Dendritic cell treated with granulocyte-macrophage colony-stimulating factor and Interleukin-4, amounts not matched to agents 40 ng/mL and 50 ng/mL, for 4 days (primary cell): ENCODE results near the gene HNRNPDL.
"Not testable (repeated sequence)": the region's sequence is repeated elsewhere in the genome, so short reads cannot be mapped to it uniquely, and the experiment has no call there.

Experiments
- H3K27ac Mint-ChIP-seq: one replicate; pipeline ENCODE4 v1.8.0; 2022; ENCODE audit warnings: mild to moderate bottlenecking, mixed read lengths
- H3K27me3 Mint-ChIP-seq: one replicate; pipeline ENCODE4 v1.8.0; 2022; ENCODE audit warnings: mild to moderate bottlenecking, mixed read lengths
- H3K36me3 Mint-ChIP-seq: one replicate; pipeline ENCODE4 v1.8.0; 2022; ENCODE audit warnings: low read depth, mixed read lengths
- H3K4me1 Mint-ChIP-seq: one replicate; pipeline ENCODE4 v1.8.0; 2022; ENCODE audit warnings: low read depth, mixed read lengths
- H3K4me3 Mint-ChIP-seq: one replicate; pipeline ENCODE4 v1.8.0; 2022; ENCODE audit warnings: mild to moderate bottlenecking, moderate library complexity, mixed read lengths
- H3K9me3 Mint-ChIP-seq: one replicate; pipeline ENCODE4 v1.8.0; 2022; ENCODE audit warnings: mixed read lengths
- intact Hi-C: fragments of 100-400 bp; cut with micrococcal nuclease; formaldehyde crosslinking; loops from one replicate; pipeline ENCODE4 v1.15.0; 2022

The HNRNPDL gene

GRCh38 chr4:82428526-82428968 lies 1.7 kb downstream of the HNRNPDL start:
- H3K4me3 Mint-ChIP-seq, result peak overlapping the region; percentile 87
- H3K9me3 Mint-ChIP-seq, result no peaks in the 10 kb centered on the region
- peak overlapping the region; percentile 93 for H3K27ac Mint-ChIP-seq
- intact Hi-C loops, result loop anchor here (2.0 kb wide), 1 partner anchor 144 kb away; no protein-coding TSS in a partner anchor
- no peaks in the 10 kb centered on the region for H3K27me3 Mint-ChIP-seq
- peaks cover 84% of the 10 kb centered on the region for H3K36me3 Mint-ChIP-seq
- H3K4me1 Mint-ChIP-seq, result peaks cover 42% of the 10 kb centered on the region

GRCh38 chr4:82425478-82425877 lies 4.8 kb downstream of the HNRNPDL start:
- intact Hi-C loops, result no loop called here
- no peaks in the 10 kb centered on the region for H3K9me3 Mint-ChIP-seq
- no peaks in the 10 kb centered on the region for H3K27me3 Mint-ChIP-seq
- no peak overlapping the region for H3K4me3 Mint-ChIP-seq
- H3K36me3 Mint-ChIP-seq, result peaks cover 78% of the 10 kb centered on the region
- peaks cover 23% of the 10 kb centered on the region for H3K4me1 Mint-ChIP-seq
- no peak overlapping the region for H3K27ac Mint-ChIP-seq

GRCh38 chr4:82423245-82424054 lies 6.8 kb downstream of the HNRNPDL start:
- peaks cover 58% of the 10 kb centered on the region for H3K36me3 Mint-ChIP-seq
- H3K27me3 Mint-ChIP-seq, result no peaks in the 10 kb centered on the region
- H3K4me3 Mint-ChIP-seq, result no peak overlapping the region
- no peak overlapping the region for H3K27ac Mint-ChIP-seq
- peaks cover 23% of the 10 kb centered on the region for H3K4me1 Mint-ChIP-seq
- intact Hi-C loops, result no loop called here
- H3K9me3 Mint-ChIP-seq, result no peaks in the 10 kb centered on the region

- Mint-ChIP-seq H3K4me3 (no peak overlapping the region), H3K4me1 (peaks cover 15% of the 10 kb centered on the region), H3K36me3 (peaks cover 50% of the 10 kb centered on the region), H3K27ac (no peak overlapping the region), H3K9me3 (no peaks in the 10 kb centered on the region), H3K27me3 (peaks cover 4% of the 10 kb centered on the region)
- intact Hi-C loops, result no loop called here
These were observed 7.6 kb downstream of the HNRNPDL start for GRCh38 chr4:82422616-82423015.

- intact Hi-C loops, result no loop called here
- Mint-ChIP-seq H3K4me3 (no peak overlapping the region), H3K9me3 (no peaks in the 10 kb centered on the region), H3K27me3 (peaks cover 6% of the 10 kb centered on the region), H3K36me3 (peaks cover 44% of the 10 kb centered on the region), H3K4me1 (peaks cover 8% of the 10 kb centered on the region), H3K27ac (no peak overlapping the region)
These were observed 8.3 kb downstream of the HNRNPDL start for GRCh38 chr4:82421796-82422560.

GRCh38 chr4:82419451-82419850 lies 10.8 kb downstream of the HNRNPDL start:
- H3K27me3 Mint-ChIP-seq, result peaks cover 11% of the 10 kb centered on the region
- H3K9me3 Mint-ChIP-seq, result no peaks in the 10 kb centered on the region
- H3K27ac Mint-ChIP-seq, result no peak overlapping the region
- H3K4me1 Mint-ChIP-seq, result no peaks in the 10 kb centered on the region
- H3K36me3 Mint-ChIP-seq, result peaks cover 18% of the 10 kb centered on the region
- intact Hi-C loops, result no loop called here
- H3K4me3 Mint-ChIP-seq, result no peak overlapping the region

GRCh38 chr4:82415922-82416365 lies 14.3 kb downstream of the HNRNPDL start:
- H3K36me3 Mint-ChIP-seq, result no peaks in the 10 kb centered on the region
- H3K9me3 Mint-ChIP-seq, result no peaks in the 10 kb centered on the region
- intact Hi-C loops, result no loop called here
- no peak overlapping the region for H3K27ac Mint-ChIP-seq
- H3K27me3 Mint-ChIP-seq, result peaks cover 11% of the 10 kb centered on the region
- no peak overlapping the region for H3K4me3 Mint-ChIP-seq
- H3K4me1 Mint-ChIP-seq, result no peaks in the 10 kb centered on the region

- H3K27me3 Mint-ChIP-seq, result peaks cover 11% of the 10 kb centered on the region
- intact Hi-C loops, H3K27ac Mint-ChIP-seq, H3K36me3 Mint-ChIP-seq, H3K4me1 Mint-ChIP-seq, H3K9me3 Mint-ChIP-seq, H3K4me3 Mint-ChIP-seq: not testable (repeated sequence)
These were observed 15.2 kb downstream of the HNRNPDL start for GRCh38 chr4:82415061-82415460.

GRCh38 chr4:82403725-82404124 lies 26.5 kb downstream of the HNRNPDL start:
- Mint-ChIP-seq H3K4me3 (no peak overlapping the region), H3K36me3 (no peaks in the 10 kb centered on the region), H3K27me3 (no peaks in the 10 kb centered on the region), H3K27ac (no peak overlapping the region), H3K4me1 (no peaks in the 10 kb centered on the region), H3K9me3 (no peaks in the 10 kb centered on the region)
- intact Hi-C loops, result no loop called here

GRCh38 chr4:82402196-82402775 lies 28.0 kb downstream of the HNRNPDL start:
- Mint-ChIP-seq H3K36me3 (no peaks in the 10 kb centered on the region), H3K27me3 (no peaks in the 10 kb centered on the region), H3K4me3 (no peak overlapping the region), H3K27ac (no peak overlapping the region), H3K4me1 (no peaks in the 10 kb centered on the region), H3K9me3 (no peaks in the 10 kb centered on the region)
- intact Hi-C loops, result no loop called here

- H3K27ac Mint-ChIP-seq, result no peak overlapping the region
- no peaks in the 10 kb centered on the region for H3K36me3 Mint-ChIP-seq
- no peaks in the 10 kb centered on the region for H3K9me3 Mint-ChIP-seq
- no peaks in the 10 kb centered on the region for H3K27me3 Mint-ChIP-seq
- intact Hi-C loops, result no loop called here
- no peaks in the 10 kb centered on the region for H3K4me1 Mint-ChIP-seq
- no peak overlapping the region for H3K4me3 Mint-ChIP-seq
These were observed 28.7 kb downstream of the HNRNPDL start for GRCh38 chr4:82401600-82401999.

- intact Hi-C loops, result no loop called here
- Mint-ChIP-seq H3K36me3 (no peaks in the 10 kb centered on the region), H3K9me3 (no peaks in the 10 kb centered on the region), H3K27ac (no peak overlapping the region), H3K27me3 (no peaks in the 10 kb centered on the region), H3K4me3 (no peak overlapping the region), H3K4me1 (no peaks in the 10 kb centered on the region)
These were observed 32.0 kb downstream of the HNRNPDL start for GRCh38 chr4:82398263-82398662.

GRCh38 chr4:82397527-82397926 lies 32.7 kb downstream of the HNRNPDL start:
- intact Hi-C loops, result no loop called here
- Mint-ChIP-seq H3K27me3 (no peaks in the 10 kb centered on the region), H3K9me3 (no peaks in the 10 kb centered on the region)

GRCh38 chr4:82394896-82395295 lies 35.4 kb downstream of the HNRNPDL start:
- Mint-ChIP-seq H3K4me1 (no peaks in the 10 kb centered on the region), H3K36me3 (no peaks in the 10 kb centered on the region), H3K4me3 (no peak overlapping the region), H3K27ac (no peak overlapping the region), H3K27me3 (no peaks in the 10 kb centered on the region), H3K9me3 (no peaks in the 10 kb centered on the region)
- intact Hi-C loops, result no loop called here

More at GRCh38 chr4:82397527-82397926, 32.7 kb downstream of the HNRNPDL start:
- no peaks in the 10 kb centered on the region for H3K36me3 Mint-ChIP-seq
- no peaks in the 10 kb centered on the region for H3K4me1 Mint-ChIP-seq
- no peak overlapping the region for H3K4me3 Mint-ChIP-seq
- no peak overlapping the region for H3K27ac Mint-ChIP-seq
